GM23338 (cell line): ENCODE results near the gene DAGLA. TPM values are rescaled to one million over a fixed set of nuclear protein-coding genes. Genes with fewer than 3 reads are reported as not detected.

Experiments used
- ATAC-seq: fragments of 200-7000 bp; cut with Tn5 transposase; 3 replicates; pipeline ENCODE4 v1.9.1; 2020
- DNase-seq: peaks from one replicate; pipeline ENCODE4 v3.0.0-alpha.2; 2015; ENCODE audit warnings: low spot score
- H2AFZ ChIP-seq: fragments of 200-600 bp; sonication (generic); 2 replicates; pipeline ENCODE4 v1.8.0; 2016; ENCODE audit warnings: antibody characterized with exemption, mild to moderate bottlenecking, moderate library complexity
- H3F3A ChIP-seq: fragments of 200-600 bp; sonication (generic); replicated peaks from 2 replicates; pipeline ENCODE4 v1.8.0; 2017; ENCODE audit warnings: antibody characterized with exemption, mixed run types, low read depth
- H3K27ac ChIP-seq: fragments of 200-600 bp; sonication (generic); 2 replicates; pipeline ENCODE4 v1.6.1; 2016; ENCODE audit warnings: low read depth
- H3K27me3 ChIP-seq: fragments of 200-600 bp; sonication (generic); 2 replicates; pipeline ENCODE4 v1.8.0; 2016; ENCODE audit warnings: mild to moderate bottlenecking, mixed run types, moderate library complexity; ENCODE audit not compliant: insufficient read depth
- H3K36me3 ChIP-seq: fragments of 200-600 bp; sonication (generic); 2 replicates; pipeline ENCODE4 v1.8.0; 2016; ENCODE audit warnings: mild to moderate bottlenecking; ENCODE audit not compliant: insufficient read depth
- H3K4me1 ChIP-seq: fragments of 200-600 bp; sonication (generic); 2 replicates; pipeline ENCODE4 v1.8.0; 2016; ENCODE audit warnings: mild to moderate bottlenecking, moderate library complexity; ENCODE audit not compliant: insufficient read depth
- H3K4me2 ChIP-seq: fragments of 200-600 bp; sonication (generic); 2 replicates; pipeline ENCODE4 v1.7.1; 2017; ENCODE audit warnings: mixed run types
- H3K4me3 ChIP-seq: fragments of 200-600 bp; sonication (generic); 2 replicates; pipeline ENCODE4 v1.6.1; 2016; ENCODE audit warnings: mixed run types
- H3K79me2 ChIP-seq: fragments of 200-600 bp; sonication (generic); replicated peaks from 2 replicates; pipeline ENCODE4 v1.8.0; 2017; ENCODE audit warnings: mild to moderate bottlenecking; ENCODE audit not compliant: insufficient read depth
- H3K9me2 ChIP-seq: fragments of 200-600 bp; sonication (generic); 2 replicates; pipeline ENCODE4 v1.8.0; 2017; ENCODE audit not compliant: insufficient read depth
- H4K20me1 ChIP-seq: fragments of 200-600 bp; sonication (generic); replicated peaks from 2 replicates; pipeline ENCODE4 v1.8.0; 2017; ENCODE audit warnings: mild to moderate bottlenecking; ENCODE audit not compliant: insufficient read depth
- H3K27ac Mint-ChIP-seq: 2 replicates; pipeline ENCODE4 v1.8.0; 2020; ENCODE audit warnings: inconsistent platforms, mild to moderate bottlenecking, moderate library complexity, mixed read lengths
- H3K27me3 Mint-ChIP-seq: 3 replicates; pipeline ENCODE4 v1.8.0; 2022; ENCODE audit warnings: low read depth, mild to moderate bottlenecking, moderate library complexity, mixed read lengths, inconsistent platforms; ENCODE audit not compliant: insufficient read depth, poor library complexity
- H3K36me3 Mint-ChIP-seq: 3 replicates; pipeline ENCODE4 v1.8.0; 2021; ENCODE audit warnings: low read depth, mild to moderate bottlenecking, inconsistent platforms, moderate library complexity, mixed read lengths
- H3K4me1 Mint-ChIP-seq: 3 replicates; pipeline ENCODE4 v1.8.0; 2020; ENCODE audit warnings: mild to moderate bottlenecking, inconsistent platforms, mixed read lengths
- H3K4me3 Mint-ChIP-seq: 3 replicates; pipeline ENCODE4 v1.8.0; 2021; ENCODE audit warnings: moderate library complexity, mild to moderate bottlenecking, inconsistent platforms, mixed read lengths
- H3K9me3 Mint-ChIP-seq: 3 replicates; pipeline ENCODE4 v1.8.0; 2020; ENCODE audit warnings: moderate library complexity, mild to moderate bottlenecking, inconsistent platforms, mixed read lengths
- CREB1 ChIP-seq: fragments of 250-450 bp; sonication (Bioruptor Pico); IDR thresholded peaks from 2 replicates; pipeline ENCODE4 v1.5.0; 2020; ENCODE audit warnings: low read depth, mild to moderate bottlenecking, moderate library complexity
- ETS1 ChIP-seq: IDR thresholded peaks from 2 replicates; pipeline ENCODE4 v1.6.1; 2016; ENCODE audit warnings: antibody characterized with exemption
- EZH2 ChIP-seq: fragments of 200-600 bp; sonication (generic); IDR thresholded peaks from one replicate; pipeline ENCODE4 v1.8.0; 2017; ENCODE audit warnings: antibody characterized with exemption, mild to moderate bottlenecking, low read depth; ENCODE audit not compliant: unreplicated experiment
- EZH2phosphoT487 ChIP-seq: fragments of 200-600 bp; sonication (generic); IDR thresholded peaks from one replicate; pipeline ENCODE4 v1.8.1; 2018; ENCODE audit warnings: antibody characterized with exemption; ENCODE audit not compliant: unreplicated experiment
- JUNB ChIP-seq: IDR thresholded peaks from one replicate; pipeline ENCODE4 v1.6.1; 2016; ENCODE audit warnings: antibody characterized with exemption; ENCODE audit not compliant: unreplicated experiment
- NANOG ChIP-seq: IDR thresholded peaks from 2 replicates; pipeline ENCODE4 v1.6.1; 2016; ENCODE audit warnings: antibody characterized with exemption, borderline replicate concordance
- POLR2AphosphoS5 ChIP-seq: IDR thresholded peaks from 2 replicates; pipeline ENCODE4 v1.6.1; 2016; ENCODE audit warnings: antibody characterized with exemption, low read depth
- REST ChIP-seq: IDR thresholded peaks from one replicate; pipeline ENCODE4 v1.6.1; 2018; ENCODE audit warnings: antibody characterized with exemption; ENCODE audit not compliant: unreplicated experiment
- STAT1 ChIP-seq: IDR thresholded peaks from one replicate; pipeline ENCODE4 v1.6.1; 2016; ENCODE audit warnings: antibody characterized with exemption; ENCODE audit not compliant: unreplicated experiment
- ZNF114 ChIP-seq: fragments of 250-450 bp; sonication (Bioruptor Pico); IDR thresholded peaks from 2 replicates; pipeline ENCODE4 v1.5.0; 2020; ENCODE audit warnings: mild to moderate bottlenecking, moderate library complexity
- ZNF331 ChIP-seq: fragments of 250-450 bp; sonication (Bioruptor Pico); IDR thresholded peaks from 2 replicates; pipeline ENCODE4 v1.5.0; 2020; ENCODE audit warnings: low read depth, mild to moderate bottlenecking, moderate library complexity
- polyA plus RNA-seq: library from polyadenylated mRNA; unstranded; fragments of >200 nt; fragmentation: Nextera tagmentation; extraction: Ambion mirVana; gene quantifications from 2 replicates; pipeline ENCODE4 v1.2.1, GENCODE V29; 2016
- total RNA-seq: library from RNA; depleted of rRNA; stranded (reverse); fragments of >200 nt; shearing (Covaris generic); gene quantifications from 2 replicates; pipeline ENCODE4 v1.2.3, GENCODE V29; 2014
- TF ChIP-seq, protein P1 (sequence below): fragments of 250-450 bp; sonication (Bioruptor Pico); IDR thresholded peaks from 2 replicates; pipeline ENCODE4 v1.5.0; 2020; ENCODE audit warnings: mild to moderate bottlenecking, moderate library complexity
- TF ChIP-seq, protein P2 (sequence below), 2 experiments: fragments of 200-600 bp in 1 of 2; sonication (generic) in 1 of 2; conservative IDR thresholded peaks; 2 replicates each; pipeline versions ENCODE4 v1.5.1 to v1.6.1; 2016 to 2017; ENCODE audit warnings: antibody characterized with exemption in 2 of 2, low read depth in 2 of 2, mild to moderate bottlenecking in 2 of 2, moderate library complexity in 1 of 2

DAGLA gene
- total and polyA plus RNA-seq, 2 experiments from 2014 or later: 0.55 to 2.5 TPM

DNA sequence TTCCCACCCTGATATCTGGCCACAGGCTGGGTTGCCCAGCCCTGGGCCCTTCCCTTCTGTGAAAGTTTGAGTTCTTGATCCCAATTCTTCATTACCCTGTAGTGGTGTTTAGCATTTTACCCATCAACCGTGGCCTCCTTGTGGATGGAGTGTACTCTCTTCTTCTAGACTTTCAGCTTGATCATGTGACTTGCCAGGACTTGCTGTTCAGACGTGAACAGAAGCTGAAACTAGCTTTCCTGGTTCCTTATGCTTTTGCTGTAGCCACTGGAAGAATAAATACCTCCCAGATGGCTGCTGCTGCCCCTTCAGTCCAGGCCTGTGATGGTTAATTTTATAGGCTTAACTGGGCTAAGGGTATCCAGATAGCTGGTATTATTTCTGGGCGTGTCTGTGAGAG, 32.7 kb upstream of the DAGLA start:
- H3K27ac Mint-ChIP-seq: no peak overlapping the region
- TF ChIP-seq POLR2AphosphoS5 (no peak), EZH2phosphoT487 (no peak), JUNB (no peak), NANOG (no peak), ETS1 (no peak), CREB1 (CRISPR knock-in tag) (no peak), REST (no peak), ZNF331 (CRISPR knock-in tag) (no peak), ZNF114 (CRISPR knock-in tag) (no peak), STAT1 (no peak), EZH2 (no peak)
- TF ChIP-seq, protein P1, sequence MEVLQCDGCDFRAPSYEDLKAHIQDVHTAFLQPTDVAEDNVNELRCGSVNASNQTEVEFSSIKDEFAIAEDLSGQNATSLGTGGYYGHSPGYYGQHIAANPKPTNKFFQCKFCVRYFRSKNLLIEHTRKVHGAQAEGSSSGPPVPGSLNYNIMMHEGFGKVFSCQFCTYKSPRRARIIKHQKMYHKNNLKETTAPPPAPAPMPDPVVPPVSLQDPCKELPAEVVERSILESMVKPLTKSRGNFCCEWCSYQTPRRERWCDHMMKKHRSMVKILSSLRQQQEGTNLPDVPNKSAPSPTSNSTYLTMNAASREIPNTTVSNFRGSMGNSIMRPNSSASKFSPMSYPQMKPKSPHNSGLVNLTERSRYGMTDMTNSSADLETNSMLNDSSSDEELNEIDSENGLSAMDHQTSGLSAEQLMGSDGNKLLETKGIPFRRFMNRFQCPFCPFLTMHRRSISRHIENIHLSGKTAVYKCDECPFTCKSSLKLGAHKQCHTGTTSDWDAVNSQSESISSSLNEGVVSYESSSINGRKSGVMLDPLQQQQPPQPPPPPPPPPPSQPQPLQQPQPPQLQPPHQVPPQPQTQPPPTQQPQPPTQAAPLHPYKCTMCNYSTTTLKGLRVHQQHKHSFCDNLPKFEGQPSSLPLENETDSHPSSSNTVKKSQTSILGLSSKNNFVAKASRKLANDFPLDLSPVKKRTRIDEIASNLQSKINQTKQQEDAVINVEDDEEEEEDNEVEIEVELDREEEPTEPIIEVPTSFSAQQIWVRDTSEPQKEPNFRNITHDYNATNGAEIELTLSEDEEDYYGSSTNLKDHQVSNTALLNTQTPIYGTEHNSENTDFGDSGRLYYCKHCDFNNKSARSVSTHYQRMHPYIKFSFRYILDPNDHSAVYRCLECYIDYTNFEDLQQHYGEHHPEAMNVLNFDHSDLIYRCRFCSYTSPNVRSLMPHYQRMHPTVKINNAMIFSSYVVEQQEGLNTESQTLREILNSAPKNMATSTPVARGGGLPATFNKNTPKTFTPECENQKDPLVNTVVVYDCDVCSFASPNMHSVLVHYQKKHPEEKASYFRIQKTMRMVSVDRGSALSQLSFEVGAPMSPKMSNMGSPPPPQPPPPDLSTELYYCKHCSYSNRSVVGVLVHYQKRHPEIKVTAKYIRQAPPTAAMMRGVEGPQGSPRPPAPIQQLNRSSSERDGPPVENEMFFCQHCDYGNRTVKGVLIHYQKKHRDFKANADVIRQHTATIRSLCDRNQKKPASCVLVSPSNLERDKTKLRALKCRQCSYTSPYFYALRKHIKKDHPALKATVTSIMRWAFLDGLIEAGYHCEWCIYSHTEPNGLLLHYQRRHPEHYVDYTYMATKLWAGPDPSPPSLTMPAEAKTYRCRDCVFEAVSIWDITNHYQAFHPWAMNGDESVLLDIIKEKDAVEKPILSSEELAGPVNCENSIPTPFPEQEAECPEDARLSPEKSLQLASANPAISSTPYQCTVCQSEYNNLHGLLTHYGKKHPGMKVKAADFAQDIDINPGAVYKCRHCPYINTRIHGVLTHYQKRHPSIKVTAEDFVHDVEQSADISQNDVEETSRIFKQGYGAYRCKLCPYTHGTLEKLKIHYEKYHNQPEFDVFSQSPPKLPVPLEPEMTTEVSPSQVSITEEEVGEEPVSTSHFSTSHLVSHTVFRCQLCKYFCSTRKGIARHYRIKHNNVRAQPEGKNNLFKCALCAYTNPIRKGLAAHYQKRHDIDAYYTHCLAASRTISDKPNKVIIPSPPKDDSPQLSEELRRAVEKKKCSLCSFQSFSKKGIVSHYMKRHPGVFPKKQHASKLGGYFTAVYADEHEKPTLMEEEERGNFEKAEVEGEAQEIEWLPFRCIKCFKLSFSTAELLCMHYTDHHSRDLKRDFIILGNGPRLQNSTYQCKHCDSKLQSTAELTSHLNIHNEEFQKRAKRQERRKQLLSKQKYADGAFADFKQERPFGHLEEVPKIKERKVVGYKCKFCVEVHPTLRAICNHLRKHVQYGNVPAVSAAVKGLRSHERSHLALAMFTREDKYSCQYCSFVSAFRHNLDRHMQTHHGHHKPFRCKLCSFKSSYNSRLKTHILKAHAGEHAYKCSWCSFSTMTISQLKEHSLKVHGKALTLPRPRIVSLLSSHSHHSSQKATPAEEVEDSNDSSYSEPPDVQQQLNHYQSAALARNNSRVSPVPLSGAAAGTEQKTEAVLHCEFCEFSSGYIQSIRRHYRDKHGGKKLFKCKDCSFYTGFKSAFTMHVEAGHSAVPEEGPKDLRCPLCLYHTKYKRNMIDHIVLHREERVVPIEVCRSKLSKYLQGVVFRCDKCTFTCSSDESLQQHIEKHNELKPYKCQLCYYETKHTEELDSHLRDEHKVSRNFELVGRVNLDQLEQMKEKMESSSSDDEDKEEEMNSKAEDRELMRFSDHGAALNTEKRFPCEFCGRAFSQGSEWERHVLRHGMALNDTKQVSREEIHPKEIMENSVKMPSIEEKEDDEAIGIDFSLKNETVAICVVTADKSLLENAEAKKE (CRISPR knock-in tag): no peak
- TF ChIP-seq, protein P2, sequence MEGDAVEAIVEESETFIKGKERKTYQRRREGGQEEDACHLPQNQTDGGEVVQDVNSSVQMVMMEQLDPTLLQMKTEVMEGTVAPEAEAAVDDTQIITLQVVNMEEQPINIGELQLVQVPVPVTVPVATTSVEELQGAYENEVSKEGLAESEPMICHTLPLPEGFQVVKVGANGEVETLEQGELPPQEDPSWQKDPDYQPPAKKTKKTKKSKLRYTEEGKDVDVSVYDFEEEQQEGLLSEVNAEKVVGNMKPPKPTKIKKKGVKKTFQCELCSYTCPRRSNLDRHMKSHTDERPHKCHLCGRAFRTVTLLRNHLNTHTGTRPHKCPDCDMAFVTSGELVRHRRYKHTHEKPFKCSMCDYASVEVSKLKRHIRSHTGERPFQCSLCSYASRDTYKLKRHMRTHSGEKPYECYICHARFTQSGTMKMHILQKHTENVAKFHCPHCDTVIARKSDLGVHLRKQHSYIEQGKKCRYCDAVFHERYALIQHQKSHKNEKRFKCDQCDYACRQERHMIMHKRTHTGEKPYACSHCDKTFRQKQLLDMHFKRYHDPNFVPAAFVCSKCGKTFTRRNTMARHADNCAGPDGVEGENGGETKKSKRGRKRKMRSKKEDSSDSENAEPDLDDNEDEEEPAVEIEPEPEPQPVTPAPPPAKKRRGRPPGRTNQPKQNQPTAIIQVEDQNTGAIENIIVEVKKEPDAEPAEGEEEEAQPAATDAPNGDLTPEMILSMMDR (conservative IDR thresholded peaks at IDR 0.05; ENCODE audit: low read depth in 2 of 2): no peak
- Histone ChIP-seq H3K4me3 (no peak overlapping the region), H4K20me1 (no peaks in the 10 kb centered on the region), H3K4me2 (no peak overlapping the region), H3K27me3 (no peaks in the 10 kb centered on the region), H2AFZ (no peak overlapping the region), H3K27ac (no peak overlapping the region), H3F3A (no peaks in the 10 kb centered on the region), H3K36me3 (no peaks in the 10 kb centered on the region), H3K79me2 (no peaks in the 10 kb centered on the region), H3K9me2 (no peaks in the 10 kb centered on the region), H3K4me1 (no peaks in the 10 kb centered on the region; the same call in 1 of the 2 replicates)
- no peak overlapping the region for H3K4me3 Mint-ChIP-seq
- ATAC-seq: no peak
- H3K9me3 Mint-ChIP-seq: no peaks in the 10 kb centered on the region
- DNase-seq: no peak
- peaks cover 6% of the 10 kb centered on the region for H3K4me1 Mint-ChIP-seq
- H3K27me3 Mint-ChIP-seq: peaks cover 2% of the 10 kb centered on the region
- no peaks in the 10 kb centered on the region for H3K36me3 Mint-ChIP-seq
